Measurements from ENCODE around the gene NOS3. TPM values are rescaled to one million over a fixed set of nuclear protein-coding genes. Genes with fewer than 3 reads are reported as not detected.

Gene NOS3
- total and polyA plus RNA-seq, 10 donors, result 11.9 to 455 (median 164) TPM

- Histone ChIP-seq H3K27ac (peak overlapping the region; percentile 36 to 85 (median 77)), H3K9me3 (no peaks in the 10 kb centered on the region), H3K4me3 (peak overlapping the region; percentile 16 to 68 (median 38)), H3K36me3 (peaks cover 0 to 51% (median 0%) of the 10 kb centered on the region in 6 donors), H3K4me1 (peaks cover 54 to 100% (median 82%) of the 10 kb centered on the region in 6 donors), H3K27me3 (replicated peaks in 1 of 7) (peaks cover 0 to 48% (median 10%) of the 10 kb centered on the region in 7 donors)
- whole genome bisulfite sequencing, 5 donors, result 14 to 27% (median 21%) methylated on average over 22 to 55 of the region's 55 CpGs
- intact Hi-C loops (cut with DNase I; ENCODE audit: low total_unique reads), result no loop called here
- peak; percentile 94 for DNase-seq
- TF ChIP-seq, protein P1, sequence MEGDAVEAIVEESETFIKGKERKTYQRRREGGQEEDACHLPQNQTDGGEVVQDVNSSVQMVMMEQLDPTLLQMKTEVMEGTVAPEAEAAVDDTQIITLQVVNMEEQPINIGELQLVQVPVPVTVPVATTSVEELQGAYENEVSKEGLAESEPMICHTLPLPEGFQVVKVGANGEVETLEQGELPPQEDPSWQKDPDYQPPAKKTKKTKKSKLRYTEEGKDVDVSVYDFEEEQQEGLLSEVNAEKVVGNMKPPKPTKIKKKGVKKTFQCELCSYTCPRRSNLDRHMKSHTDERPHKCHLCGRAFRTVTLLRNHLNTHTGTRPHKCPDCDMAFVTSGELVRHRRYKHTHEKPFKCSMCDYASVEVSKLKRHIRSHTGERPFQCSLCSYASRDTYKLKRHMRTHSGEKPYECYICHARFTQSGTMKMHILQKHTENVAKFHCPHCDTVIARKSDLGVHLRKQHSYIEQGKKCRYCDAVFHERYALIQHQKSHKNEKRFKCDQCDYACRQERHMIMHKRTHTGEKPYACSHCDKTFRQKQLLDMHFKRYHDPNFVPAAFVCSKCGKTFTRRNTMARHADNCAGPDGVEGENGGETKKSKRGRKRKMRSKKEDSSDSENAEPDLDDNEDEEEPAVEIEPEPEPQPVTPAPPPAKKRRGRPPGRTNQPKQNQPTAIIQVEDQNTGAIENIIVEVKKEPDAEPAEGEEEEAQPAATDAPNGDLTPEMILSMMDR (IDR thresholded peaks at IDR 0.05 in 8 of 11, conservative IDR thresholded peaks at IDR 0.05 in 3 of 11), result peak in 2 of 11 experiments; percentile 14 to 19
- TF ChIP-seq POLR2AphosphoS5 (IDR thresholded peaks at IDR 0.05), result peak; percentile 75 to 85 (median 79)
- no peak for TF ChIP-seq POLR2A (IDR thresholded peaks at IDR 0.05)
Observed at GRCh38 chr7:151013733-151014497, 23.1 kb downstream of the NOS3 start.

- H3K27ac ChIP-seq, result peak overlapping the region in 4 of 8 donors; percentile 9 to 85 (median 78)
- peaks cover 0 to 41% (median 0%) of the 10 kb centered on the region in 6 donors for H3K36me3 ChIP-seq
- no peak for DNase-seq
- intact Hi-C loops (cut with DNase I; ENCODE audit: low total_unique reads), result no loop called here
- WGBS, 5 donors, result 53 to 73% (median 69%) methylated on average over 8 of the region's 8 CpGs
- peaks cover 0 to 55% (median 20%) of the 10 kb centered on the region in 7 donors for H3K27me3 ChIP-seq (replicated peaks in 1 of 7)
- TF ChIP-seq, protein P1 (IDR thresholded peaks at IDR 0.05 in 8 of 11, conservative IDR thresholded peaks at IDR 0.05 in 3 of 11), result no peak
- TF ChIP-seq POLR2AphosphoS5 (IDR thresholded peaks at IDR 0.05), result peak in 1 of 3 donors; percentile 24
- H3K4me3 ChIP-seq, result no peak overlapping the region
- no peaks in the 10 kb centered on the region for H3K9me3 ChIP-seq
- H3K4me1 ChIP-seq, result peaks cover 51 to 97% (median 78%) of the 10 kb centered on the region in 6 donors
Observed at GRCh38 chr7:151014950-151015349, 24.1 kb downstream of the NOS3 start.

- TF ChIP-seq POLR2AphosphoS5 (IDR thresholded peaks at IDR 0.05), result peak; percentile 75 to 83 (median 77)
- TF ChIP-seq, protein P1 (IDR thresholded peaks at IDR 0.05 in 8 of 11, conservative IDR thresholded peaks at IDR 0.05 in 3 of 11), result no peak
- 66 to 90% (median 72%) methylated on average over 5 of the region's 5 CpGs for WGBS, 5 donors
- Histone ChIP-seq H3K36me3 (peaks cover 0 to 38% (median 0%) of the 10 kb centered on the region in 6 donors), H3K9me3 (no peaks in the 10 kb centered on the region), H3K27me3 (replicated peaks in 1 of 7) (peaks cover 0 to 57% (median 25%) of the 10 kb centered on the region in 7 donors), H3K4me3 (no peak overlapping the region), H3K4me1 (peaks cover 41 to 87% (median 68%) of the 10 kb centered on the region in 6 donors), H3K27ac (peak overlapping the region in 2 of 8 donors; percentile 79 to 85)
- intact Hi-C loops (cut with DNase I; ENCODE audit: low total_unique reads), result no loop called here
- DNase-seq, result no peak
Observed at GRCh38 chr7:151015967-151016366, 25.1 kb downstream of the NOS3 start.

DNA sequence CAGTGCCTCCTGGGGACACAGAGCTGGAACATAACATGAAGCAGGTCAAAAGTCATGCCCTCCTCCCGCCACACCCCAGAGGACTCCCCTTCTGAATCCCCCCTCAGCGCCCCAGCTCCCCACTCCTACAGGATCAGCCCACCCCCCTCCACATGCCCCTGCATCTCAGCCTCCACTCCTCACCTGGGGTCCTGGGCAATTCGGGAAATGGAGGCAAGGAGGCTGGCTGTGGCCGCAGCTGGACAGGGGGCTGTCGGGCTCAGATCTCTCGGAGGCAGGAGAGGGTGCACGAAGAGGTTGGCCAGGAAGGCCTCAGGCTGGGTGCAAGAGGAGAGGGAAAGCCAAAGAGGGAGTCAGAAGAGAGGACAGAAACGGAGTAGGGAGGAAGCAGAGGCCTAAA lies 25.7 kb downstream of the NOS3 start:
- TF ChIP-seq, protein P1 (IDR thresholded peaks at IDR 0.05 in 8 of 11, conservative IDR thresholded peaks at IDR 0.05 in 3 of 11), result no peak
- intact Hi-C loops (cut with DNase I; ENCODE audit: low total_unique reads), result no loop called here
- DNase-seq, result no peak
- Histone ChIP-seq H3K4me3 (no peak overlapping the region), H3K4me1 (peaks cover 35 to 82% (median 63%) of the 10 kb centered on the region in 6 donors), H3K36me3 (peaks cover 0 to 33% (median 0%) of the 10 kb centered on the region in 6 donors), H3K27me3 (replicated peaks in 1 of 7) (peaks cover 0 to 63% (median 25%) of the 10 kb centered on the region in 7 donors), H3K27ac (peak overlapping the region in 2 of 8 donors; percentile 37 to 45), H3K9me3 (no peaks in the 10 kb centered on the region)
- WGBS, 5 donors, result 74 to 91% (median 79%) methylated on average over 8 of the region's 8 CpGs

All from spleen (tissue), 11 donors.